HEK293 (cell line): Measurements from ENCODE around the gene PRRT1B.

Experiments
- CTCF ChIA-PET: fragments of 350-600 bp; formaldehyde crosslinking; extraction: SDS; loops from one replicate; lab custom pipeline; 2021; ENCODE audit warnings: antibody characterized with exemption; lab: Yijun Ruan, JAX
- POLR2A ChIA-PET: fragments of 300-600 bp; formaldehyde crosslinking; extraction: SDS; loops from one replicate; lab custom pipeline; 2020; ENCODE audit warnings: antibody characterized with exemption, inconsistent platforms; lab: Yijun Ruan, JAX
- H3K27ac ChIP-seq: fragments of 200-500 bp; sonication (Bioruptor generic); 2 replicates; pipeline ENCODE4 v1.5.1; 2014; ENCODE audit warnings: low read depth, low read length, control low read depth, inconsistent platforms; ENCODE audit errors: extremely low read depth
- H3K36me3 ChIP-seq, 2 experiments: fragments of 200-500 bp in 1 of 2; sonication (Bioruptor generic) in 1 of 2; 1 replicate in 1 of 2; 2 replicates in 1 of 2; pipeline ENCODE4 v1.5.1; 2014 to 2017; ENCODE audit warnings: inconsistent platforms in 2 of 2, low read length in 2 of 2; ENCODE audit not compliant: control insufficient read depth in 2 of 2, insufficient read depth in 1 of 2
- H3K4me1 ChIP-seq: fragments of 200-500 bp; sonication (Bioruptor generic); 2 replicates; pipeline ENCODE4 v1.5.1; 2014; ENCODE audit warnings: mild to moderate bottlenecking, low read length, inconsistent platforms; ENCODE audit not compliant: control insufficient read depth, insufficient read depth
- H3K4me3 ChIP-seq: 2 replicates; pipeline ENCODE4 v1.5.1; 2011; ENCODE audit warnings: low read depth, mild to moderate bottlenecking, control low read depth, low read length, moderate library complexity
- H3K9me3 ChIP-seq: fragments of 200-500 bp; sonication (Bioruptor generic); 2 replicates; pipeline ENCODE4 v1.5.1; 2014; ENCODE audit warnings: low read depth, low read length, inconsistent platforms; ENCODE audit not compliant: control insufficient read depth, insufficient read depth
- EGR2 ChIP-seq: fragments of 450-650 bp; formaldehyde crosslinking; IDR thresholded peaks from 2 replicates; pipeline ENCODE4 v1.5.1; 2016; ENCODE audit warnings: low read depth, missing biosample characterization, missing genetic modification characterization
- GLIS2 ChIP-seq: fragments of 450-650 bp; formaldehyde crosslinking; IDR thresholded peaks from 2 replicates; pipeline ENCODE4 v1.5.1; 2016; ENCODE audit warnings: missing biosample characterization, missing genetic modification characterization
- KLF7 ChIP-seq: fragments of 450-650 bp; formaldehyde crosslinking; IDR thresholded peaks from 2 replicates; pipeline ENCODE4 v1.5.1; 2016; ENCODE audit warnings: missing biosample characterization, missing genetic modification characterization, borderline replicate concordance
- OSR2 ChIP-seq: fragments of 450-650 bp; formaldehyde crosslinking; IDR thresholded peaks from 2 replicates; pipeline ENCODE4 v1.5.1; 2016; ENCODE audit warnings: missing biosample characterization, missing genetic modification characterization
- SP7 ChIP-seq: fragments of 450-650 bp; formaldehyde crosslinking; IDR thresholded peaks from 2 replicates; pipeline ENCODE4 v1.5.1; 2016; ENCODE audit warnings: missing biosample characterization, missing genetic modification characterization
- ZNF221 ChIP-seq: fragments of 450-650 bp; formaldehyde crosslinking; IDR thresholded peaks from 2 replicates; pipeline ENCODE4 v1.5.1; 2017; ENCODE audit warnings: missing biosample characterization, missing genetic modification characterization, borderline replicate concordance
- ZNF239 ChIP-seq: fragments of 450-650 bp; formaldehyde crosslinking; IDR thresholded peaks from 2 replicates; pipeline ENCODE4 v1.5.1; 2016; ENCODE audit warnings: missing biosample characterization, missing genetic modification characterization
- ZNF248 ChIP-seq: fragments of 450-650 bp; formaldehyde crosslinking; IDR thresholded peaks from 2 replicates; pipeline ENCODE4 v1.5.1; 2017; ENCODE audit warnings: missing biosample characterization, missing genetic modification characterization
- ZNF302 ChIP-seq: fragments of 450-650 bp; formaldehyde crosslinking; IDR thresholded peaks from 2 replicates; pipeline ENCODE4 v1.5.1; 2016; ENCODE audit warnings: missing biosample characterization, missing genetic modification characterization, low read depth
- ZNF324 ChIP-seq: fragments of 450-650 bp; formaldehyde crosslinking; IDR thresholded peaks from 2 replicates; pipeline ENCODE4 v1.5.1; 2016; ENCODE audit warnings: missing biosample characterization, missing genetic modification characterization
- ZNF501 ChIP-seq: fragments of 450-650 bp; formaldehyde crosslinking; IDR thresholded peaks from 2 replicates; pipeline ENCODE4 v1.5.1; 2016; ENCODE audit warnings: missing biosample characterization, missing genetic modification characterization
- ZNF521 ChIP-seq: fragments of 450-650 bp; formaldehyde crosslinking; IDR thresholded peaks from 2 replicates; pipeline ENCODE4 v1.5.1; 2017; ENCODE audit warnings: missing biosample characterization, mild to moderate bottlenecking, missing genetic modification characterization
- ZNF585B ChIP-seq: fragments of 450-650 bp; formaldehyde crosslinking; IDR thresholded peaks from 2 replicates; pipeline ENCODE4 v1.5.1; 2016; ENCODE audit warnings: missing biosample characterization, missing genetic modification characterization
- ZNF777 ChIP-seq: fragments of 450-650 bp; formaldehyde crosslinking; IDR thresholded peaks from 2 replicates; pipeline ENCODE4 v1.5.1; 2017; ENCODE audit warnings: missing biosample characterization, missing genetic modification characterization, borderline replicate concordance
- TF ChIP-seq, protein P1 (sequence below): fragments of 450-650 bp; formaldehyde crosslinking; IDR thresholded peaks from 2 replicates; pipeline ENCODE4 v1.5.1; 2016; ENCODE audit warnings: missing biosample characterization, missing genetic modification characterization
- TF ChIP-seq, protein P2 (sequence below): fragments of 450-650 bp; formaldehyde crosslinking; IDR thresholded peaks from 2 replicates; pipeline ENCODE4 v1.5.1; 2016; ENCODE audit warnings: missing biosample characterization, missing genetic modification characterization
- TF ChIP-seq, protein P3 (sequence below): fragments of 450-650 bp; formaldehyde crosslinking; optimal IDR thresholded peaks from 2 replicates; pipeline ENCODE3; 2016; ENCODE audit warnings: missing biosample characterization, mild to moderate bottlenecking, missing genetic modification characterization
- TF ChIP-seq, protein P4 (sequence below): fragments of 450-650 bp; formaldehyde crosslinking; IDR thresholded peaks from 2 replicates; pipeline ENCODE4 v1.5.1; 2016; ENCODE audit warnings: missing biosample characterization, missing genetic modification characterization
- TF ChIP-seq, protein P5 (sequence below): fragments of 450-650 bp; formaldehyde crosslinking; IDR thresholded peaks from 2 replicates; pipeline ENCODE4 v1.5.1; 2017; ENCODE audit warnings: missing biosample characterization, missing genetic modification characterization

Gene PRRT1B

DNA sequence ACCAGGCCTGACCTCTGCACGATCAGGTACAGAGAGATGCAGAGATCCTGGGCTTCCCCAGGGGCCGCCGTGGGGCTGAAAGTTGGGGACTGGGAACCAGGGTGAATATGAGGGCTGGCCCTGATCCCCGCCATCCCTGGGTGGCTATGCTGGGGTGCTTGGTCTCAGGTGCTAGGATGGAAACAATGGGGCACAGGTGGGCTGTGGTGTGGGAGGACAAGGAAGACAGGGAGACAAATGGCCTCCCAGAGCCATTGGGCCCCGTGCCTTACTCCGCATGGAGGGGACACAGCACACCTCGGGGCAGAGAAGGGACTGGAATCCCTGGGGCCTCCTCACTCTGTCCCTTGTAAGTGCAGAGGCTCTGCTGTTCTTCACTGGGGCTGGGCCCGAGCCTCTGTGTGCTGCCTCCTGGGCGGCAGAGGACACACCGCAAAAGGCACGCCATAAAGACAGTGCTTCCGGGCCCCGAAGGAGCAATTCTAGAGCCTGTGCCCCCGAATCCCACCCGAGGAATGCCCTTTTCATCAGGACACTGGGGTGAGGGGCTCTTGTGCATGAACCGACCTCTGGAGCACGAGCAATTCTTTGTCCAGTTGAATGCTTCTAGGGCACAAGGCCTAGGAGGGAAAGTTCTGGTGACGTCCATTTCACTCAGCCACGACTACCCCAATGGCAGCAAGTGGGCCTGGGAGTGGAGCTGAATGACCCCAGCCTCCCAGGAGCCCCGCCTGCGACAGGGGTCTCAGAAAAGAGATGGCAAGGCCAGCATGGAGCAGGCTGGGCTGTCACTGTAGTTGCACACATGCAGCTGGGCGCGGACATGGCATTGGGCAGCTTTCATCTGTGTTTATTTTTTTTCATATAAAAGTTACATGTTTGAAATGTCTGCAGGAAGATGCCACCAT, 30.9 kb downstream of the PRRT1B start:
- no peak overlapping the region for H3K4me3 ChIP-seq
- H3K4me1 ChIP-seq: no peaks in the 10 kb centered on the region
- H3K36me3 ChIP-seq: peaks cover 0 to 31% of the 10 kb centered on the region in 2 experiments; a peak in 2 of 3 replicates
- H3K9me3 ChIP-seq: no peaks in the 10 kb centered on the region
- no peak overlapping the region for H3K27ac ChIP-seq
- ChIA-PET POLR2A (no interaction called here), CTCF (interaction anchor here (1.0 to 1.7 kb wide), 3 partner anchors 15 to 167 kb away, joined by 3 to 6 read pairs (median 4); no protein-coding TSS in a partner anchor)
- TF ChIP-seq, protein P1, sequence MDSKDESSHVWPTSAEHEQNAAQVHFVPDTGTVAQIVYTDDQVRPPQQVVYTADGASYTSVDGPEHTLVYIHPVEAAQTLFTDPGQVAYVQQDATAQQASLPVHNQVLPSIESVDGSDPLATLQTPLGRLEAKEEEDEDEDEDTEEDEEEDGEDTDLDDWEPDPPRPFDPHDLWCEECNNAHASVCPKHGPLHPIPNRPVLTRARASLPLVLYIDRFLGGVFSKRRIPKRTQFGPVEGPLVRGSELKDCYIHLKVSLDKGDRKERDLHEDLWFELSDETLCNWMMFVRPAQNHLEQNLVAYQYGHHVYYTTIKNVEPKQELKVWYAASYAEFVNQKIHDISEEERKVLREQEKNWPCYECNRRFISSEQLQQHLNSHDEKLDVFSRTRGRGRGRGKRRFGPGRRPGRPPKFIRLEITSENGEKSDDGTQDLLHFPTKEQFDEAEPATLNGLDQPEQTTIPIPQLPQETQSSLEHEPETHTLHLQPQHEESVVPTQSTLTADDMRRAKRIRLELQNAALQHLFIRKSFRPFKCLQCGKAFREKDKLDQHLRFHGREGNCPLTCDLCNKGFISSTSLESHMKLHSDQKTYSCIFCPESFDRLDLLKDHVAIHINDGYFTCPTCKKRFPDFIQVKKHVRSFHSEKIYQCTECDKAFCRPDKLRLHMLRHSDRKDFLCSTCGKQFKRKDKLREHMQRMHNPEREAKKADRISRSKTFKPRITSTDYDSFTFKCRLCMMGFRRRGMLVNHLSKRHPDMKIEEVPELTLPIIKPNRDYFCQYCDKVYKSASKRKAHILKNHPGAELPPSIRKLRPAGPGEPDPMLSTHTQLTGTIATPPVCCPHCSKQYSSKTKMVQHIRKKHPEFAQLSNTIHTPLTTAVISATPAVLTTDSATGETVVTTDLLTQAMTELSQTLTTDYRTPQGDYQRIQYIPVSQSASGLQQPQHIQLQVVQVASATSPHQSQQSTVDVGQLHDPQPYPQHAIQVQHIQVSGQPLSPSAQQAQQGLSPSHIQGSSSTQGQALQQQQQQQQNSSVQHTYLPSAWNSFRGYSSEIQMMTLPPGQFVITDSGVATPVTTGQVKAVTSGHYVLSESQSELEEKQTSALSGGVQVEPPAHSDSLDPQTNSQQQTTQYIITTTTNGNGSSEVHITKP (tag by site-specific recombination): no peak
- TF ChIP-seq, protein P2, sequence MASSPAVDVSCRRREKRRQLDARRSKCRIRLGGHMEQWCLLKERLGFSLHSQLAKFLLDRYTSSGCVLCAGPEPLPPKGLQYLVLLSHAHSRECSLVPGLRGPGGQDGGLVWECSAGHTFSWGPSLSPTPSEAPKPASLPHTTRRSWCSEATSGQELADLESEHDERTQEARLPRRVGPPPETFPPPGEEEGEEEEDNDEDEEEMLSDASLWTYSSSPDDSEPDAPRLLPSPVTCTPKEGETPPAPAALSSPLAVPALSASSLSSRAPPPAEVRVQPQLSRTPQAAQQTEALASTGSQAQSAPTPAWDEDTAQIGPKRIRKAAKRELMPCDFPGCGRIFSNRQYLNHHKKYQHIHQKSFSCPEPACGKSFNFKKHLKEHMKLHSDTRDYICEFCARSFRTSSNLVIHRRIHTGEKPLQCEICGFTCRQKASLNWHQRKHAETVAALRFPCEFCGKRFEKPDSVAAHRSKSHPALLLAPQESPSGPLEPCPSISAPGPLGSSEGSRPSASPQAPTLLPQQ (tag by site-specific recombination): no peak
- TF ChIP-seq ZNF248 (tag by site-specific recombination): no peak
- TF ChIP-seq OSR2 (tag by site-specific recombination): no peak
- TF ChIP-seq, protein P3, sequence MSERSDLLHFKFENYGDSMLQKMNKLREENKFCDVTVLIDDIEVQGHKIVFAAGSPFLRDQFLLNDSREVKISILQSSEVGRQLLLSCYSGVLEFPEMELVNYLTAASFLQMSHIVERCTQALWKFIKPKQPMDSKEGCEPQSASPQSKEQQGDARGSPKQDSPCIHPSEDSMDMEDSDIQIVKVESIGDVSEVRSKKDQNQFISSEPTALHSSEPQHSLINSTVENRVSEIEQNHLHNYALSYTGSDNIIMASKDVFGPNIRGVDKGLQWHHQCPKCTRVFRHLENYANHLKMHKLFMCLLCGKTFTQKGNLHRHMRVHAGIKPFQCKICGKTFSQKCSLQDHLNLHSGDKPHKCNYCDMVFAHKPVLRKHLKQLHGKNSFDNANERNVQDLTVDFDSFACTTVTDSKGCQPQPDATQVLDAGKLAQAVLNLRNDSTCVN (tag by site-specific recombination): no peak
- TF ChIP-seq EGR2 (tag by site-specific recombination): no peak
- TF ChIP-seq, protein P4, sequence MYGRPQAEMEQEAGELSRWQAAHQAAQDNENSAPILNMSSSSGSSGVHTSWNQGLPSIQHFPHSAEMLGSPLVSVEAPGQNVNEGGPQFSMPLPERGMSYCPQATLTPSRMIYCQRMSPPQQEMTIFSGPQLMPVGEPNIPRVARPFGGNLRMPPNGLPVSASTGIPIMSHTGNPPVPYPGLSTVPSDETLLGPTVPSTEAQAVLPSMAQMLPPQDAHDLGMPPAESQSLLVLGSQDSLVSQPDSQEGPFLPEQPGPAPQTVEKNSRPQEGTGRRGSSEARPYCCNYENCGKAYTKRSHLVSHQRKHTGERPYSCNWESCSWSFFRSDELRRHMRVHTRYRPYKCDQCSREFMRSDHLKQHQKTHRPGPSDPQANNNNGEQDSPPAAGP: no peak
- TF ChIP-seq ZNF501 (tag by site-specific recombination): no peak
- TF ChIP-seq ZNF777 (tag by site-specific recombination): no peak
- TF ChIP-seq ZNF302 (tag by site-specific recombination): no peak
- no peak for TF ChIP-seq ZNF221
- TF ChIP-seq ZNF239 (tag by site-specific recombination): no peak
- TF ChIP-seq, protein P5, sequence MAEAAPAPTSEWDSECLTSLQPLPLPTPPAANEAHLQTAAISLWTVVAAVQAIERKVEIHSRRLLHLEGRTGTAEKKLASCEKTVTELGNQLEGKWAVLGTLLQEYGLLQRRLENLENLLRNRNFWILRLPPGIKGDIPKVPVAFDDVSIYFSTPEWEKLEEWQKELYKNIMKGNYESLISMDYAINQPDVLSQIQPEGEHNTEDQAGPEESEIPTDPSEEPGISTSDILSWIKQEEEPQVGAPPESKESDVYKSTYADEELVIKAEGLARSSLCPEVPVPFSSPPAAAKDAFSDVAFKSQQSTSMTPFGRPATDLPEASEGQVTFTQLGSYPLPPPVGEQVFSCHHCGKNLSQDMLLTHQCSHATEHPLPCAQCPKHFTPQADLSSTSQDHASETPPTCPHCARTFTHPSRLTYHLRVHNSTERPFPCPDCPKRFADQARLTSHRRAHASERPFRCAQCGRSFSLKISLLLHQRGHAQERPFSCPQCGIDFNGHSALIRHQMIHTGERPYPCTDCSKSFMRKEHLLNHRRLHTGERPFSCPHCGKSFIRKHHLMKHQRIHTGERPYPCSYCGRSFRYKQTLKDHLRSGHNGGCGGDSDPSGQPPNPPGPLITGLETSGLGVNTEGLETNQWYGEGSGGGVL (tag by site-specific recombination): no peak
- no peak for TF ChIP-seq ZNF585B (tag by site-specific recombination)
- no peak for TF ChIP-seq KLF7 (tag by site-specific recombination)
- TF ChIP-seq SP7 (tag by site-specific recombination): no peak
- no peak for TF ChIP-seq ZNF324 (tag by site-specific recombination)
- no peak for TF ChIP-seq GLIS2 (tag by site-specific recombination)
- no peak for TF ChIP-seq ZNF521 (tag by site-specific recombination)
